Endodermal cell (in vitro differentiated cells): Measurements from ENCODE around the gene MICU2. TPM values are rescaled to one million over a fixed set of nuclear protein-coding genes. Genes with fewer than 3 reads are reported as not detected.

Experiments
- DNase-seq: peaks from one replicate; pipeline ENCODE4 v3.0.0-alpha.2; 2017
- H3K27ac ChIP-seq: 2 replicates; pipeline ENCODE4 v1.5.1; 2013; ENCODE audit warnings: mild to moderate bottlenecking, low read depth, low read length, moderate library complexity
- H3K27me3 ChIP-seq: 2 replicates; pipeline ENCODE4 v1.6.1; 2013; ENCODE audit warnings: mild to moderate bottlenecking, low read length, moderate library complexity; ENCODE audit not compliant: insufficient read depth, control insufficient read depth, poor library complexity, severe bottlenecking
- H3K36me3 ChIP-seq: 2 replicates; pipeline ENCODE4 v1.7.0; 2013; ENCODE audit warnings: mild to moderate bottlenecking, low read length, moderate library complexity; ENCODE audit not compliant: control insufficient read depth, insufficient read depth
- H3K4me1 ChIP-seq: one replicate; pipeline ENCODE4 v1.7.0; 2013; ENCODE audit warnings: low read length; ENCODE audit not compliant: control insufficient read depth, insufficient read depth
- H3K4me3 ChIP-seq: 2 replicates; pipeline ENCODE4 v1.5.1; 2013; ENCODE audit warnings: mild to moderate bottlenecking, low read length, moderate library complexity
- H3K9ac ChIP-seq: 2 replicates; pipeline ENCODE4 v1.6.1; 2013; ENCODE audit warnings: mild to moderate bottlenecking, low read length, moderate library complexity; ENCODE audit not compliant: poor library complexity, severe bottlenecking; ENCODE audit errors: extremely low read depth
- H3K9me3 ChIP-seq: 2 replicates; pipeline ENCODE4 v1.6.1; 2013; ENCODE audit warnings: mild to moderate bottlenecking, low read length, moderate library complexity; ENCODE audit not compliant: control insufficient read depth
- H3K27ac Mint-ChIP-seq: 2 replicates; pipeline ENCODE4 v1.8.0; 2020; ENCODE audit warnings: mixed read lengths
- H3K27me3 Mint-ChIP-seq: 2 replicates; pipeline ENCODE4 v1.8.0; 2021; ENCODE audit warnings: mild to moderate bottlenecking, mixed read lengths; ENCODE audit not compliant: insufficient read depth
- H3K36me3 Mint-ChIP-seq: 2 replicates; pipeline ENCODE4 v1.8.0; 2020; ENCODE audit warnings: low read depth, mixed read lengths
- H3K4me1 Mint-ChIP-seq: 2 replicates; pipeline ENCODE4 v1.8.0; 2020; ENCODE audit warnings: mixed read lengths
- H3K4me3 Mint-ChIP-seq: 2 replicates; pipeline ENCODE4 v1.8.0; 2020; ENCODE audit warnings: mild to moderate bottlenecking, moderate library complexity, mixed read lengths
- H3K9me3 Mint-ChIP-seq: 2 replicates; pipeline ENCODE4 v1.8.0; 2020; ENCODE audit warnings: mild to moderate bottlenecking, mixed read lengths
- CTCF ChIP-seq: fragments of 200-600 bp; sonication (generic); conservative IDR thresholded peaks from 2 replicates; pipeline ENCODE4 v1.5.0; 2021; ENCODE audit warnings: antibody characterized with exemption, mild to moderate bottlenecking
- WGBS, 2 experiments: methylation state at CpG; one replicate each; pipeline versions ENCODE4 v1.1.5 to v1.1.7; 2013; ENCODE audit warnings: missing lambda C conversion rate in 2 of 2, mixed read lengths in 1 of 2; ENCODE audit not compliant: insufficient coverage in 1 of 2, insufficient read length in 1 of 2; 5-methylcytosine and 5-hydroxymethylcytosine counted together
- total RNA-seq, 2 donors: library from RNA; stranded (reverse); fragmentation: NEBNext Ultra II Directional in 1 of 2; extraction: Animal tissue kit (Norgen Biotek cat#: 25700) in 1 of 2; gene quantifications; 2 replicates in 1 of 2; 3 replicates in 1 of 2; pipeline ENCODE4 v1.2.1, GENCODE V29; 2021

The MICU2 gene
- total RNA-seq, 2 donors from 2014 or later: 39.1 to 45.7 TPM

- H3K36me3 ChIP-seq: no peaks in the 10 kb centered on the region
- no peak overlapping the region for H3K9ac ChIP-seq
- Mint-ChIP-seq H3K27ac (no peak overlapping the region), H3K27me3 (peaks cover 6% of the 10 kb centered on the region), H3K4me1 (no peaks in the 10 kb centered on the region), H3K4me3 (no peak overlapping the region), H3K9me3 (peaks cover 29% of the 10 kb centered on the region), H3K36me3 (peaks cover 8% of the 10 kb centered on the region)
- H3K9me3 ChIP-seq: peaks cover 33% of the 10 kb centered on the region
- TF ChIP-seq CTCF: no peak
- H3K4me1 ChIP-seq: no peaks in the 10 kb centered on the region
- H3K4me3 ChIP-seq: no peak overlapping the region
- no peak for DNase-seq
- WGBS, 2 experiments: 94 to 97% methylated on average over 14 to 24 of the region's 24 CpGs
- no peaks in the 10 kb centered on the region for H3K27me3 ChIP-seq
- no peak overlapping the region for H3K27ac ChIP-seq
Measured at GRCh38 chr13:21483748-21484147, 120.2 kb downstream of the MICU2 start.

GRCh38 chr13:21481359-21481758 lies 122.6 kb downstream of the MICU2 start:
- no peak for DNase-seq
- no peaks in the 10 kb centered on the region for H3K36me3 ChIP-seq
- Mint-ChIP-seq H3K4me1 (peaks cover 2% of the 10 kb centered on the region), H3K27me3 (peaks cover 6% of the 10 kb centered on the region), H3K27ac (no peak overlapping the region), H3K9me3 (peaks cover 8% of the 10 kb centered on the region), H3K36me3 (no peaks in the 10 kb centered on the region), H3K4me3 (no peak overlapping the region)
- H3K27ac ChIP-seq: no peak overlapping the region
- H3K4me1 ChIP-seq: no peaks in the 10 kb centered on the region
- WGBS, 2 experiments: 88 to 91% methylated on average over 5 to 6 of the region's 6 CpGs
- peaks cover 11% of the 10 kb centered on the region for H3K9me3 ChIP-seq
- H3K4me3 ChIP-seq: no peak overlapping the region
- no peak for TF ChIP-seq CTCF
- no peak overlapping the region for H3K9ac ChIP-seq
- H3K27me3 ChIP-seq: no peaks in the 10 kb centered on the region

- 50 to 52% methylated on average over 7 to 8 of the region's 8 CpGs for WGBS, 2 experiments
- Mint-ChIP-seq H3K4me1 (peaks cover 2% of the 10 kb centered on the region), H3K4me3 (no peak overlapping the region), H3K27me3 (peaks cover 4% of the 10 kb centered on the region), H3K27ac (no peak overlapping the region), H3K9me3 (no peaks in the 10 kb centered on the region), H3K36me3 (no peaks in the 10 kb centered on the region)
- H3K27me3 ChIP-seq: no peaks in the 10 kb centered on the region
- no peaks in the 10 kb centered on the region for H3K36me3 ChIP-seq
- no peak overlapping the region for H3K9ac ChIP-seq
- H3K9me3 ChIP-seq: no peaks in the 10 kb centered on the region
- no peak overlapping the region for H3K4me3 ChIP-seq
- no peak for DNase-seq
- no peaks in the 10 kb centered on the region for H3K4me1 ChIP-seq
- no peak overlapping the region for H3K27ac ChIP-seq
- TF ChIP-seq CTCF: peak; percentile 86
Measured at GRCh38 chr13:21478881-21479808, 124.8 kb downstream of the MICU2 start.
